NCI-H526 (cell line): ENCODE data around the gene ZBED5.
A peak's percentile ranks its signal among the peaks of the same experiment; 100 is the strongest.
"Not testable (repeated sequence)": the region's sequence is repeated elsewhere in the genome, so short reads cannot be mapped to it uniquely, and the experiment has no call there.

Source experiments
- DNase-seq, 2 experiments: peaks; one replicate each; lab custom pipeline; 2025; lab: John Stamatoyannopoulos, UW

Gene ZBED5

DNA sequence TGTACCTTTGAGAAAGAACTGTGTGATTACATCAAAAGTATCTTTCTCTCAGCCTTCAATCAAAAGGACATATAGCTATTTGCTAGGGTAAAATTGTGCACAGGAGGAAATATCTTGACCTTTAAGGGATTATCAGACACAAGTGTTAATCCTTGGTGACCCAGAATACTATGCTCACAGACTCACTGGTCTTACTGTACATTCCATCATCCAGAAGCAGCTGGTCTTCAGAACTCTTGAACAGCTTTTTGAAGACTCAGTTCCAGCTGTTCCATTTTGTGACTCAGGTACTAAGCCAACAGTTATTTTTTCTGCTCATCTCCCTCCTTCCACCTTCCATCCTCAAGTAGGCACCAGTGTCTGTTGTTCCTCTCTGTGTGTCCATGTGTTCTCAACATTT, 19.8 kb downstream of the ZBED5 start:
- DNase-seq: no peak

DNA sequence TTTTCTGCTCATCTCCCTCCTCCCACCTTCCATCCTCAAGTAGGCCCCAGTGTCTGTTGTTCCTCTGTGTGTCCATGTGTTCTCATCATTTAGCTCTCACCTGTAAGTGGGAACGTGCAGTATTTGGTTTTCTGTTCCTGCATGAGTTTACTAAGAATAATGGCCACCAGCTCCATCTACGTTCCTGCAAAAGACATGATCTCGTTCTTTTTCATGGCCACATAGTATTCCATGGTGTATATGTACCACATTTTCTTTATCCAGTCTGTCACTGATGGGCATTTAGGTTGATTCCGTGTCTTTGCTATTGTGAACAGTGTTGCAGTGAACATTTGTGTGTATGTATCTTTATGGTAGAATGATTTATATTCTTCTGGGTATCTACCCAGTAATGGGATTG, 21.0 kb downstream of the ZBED5 start:
- DNase-seq: not testable (repeated sequence)

DNA sequence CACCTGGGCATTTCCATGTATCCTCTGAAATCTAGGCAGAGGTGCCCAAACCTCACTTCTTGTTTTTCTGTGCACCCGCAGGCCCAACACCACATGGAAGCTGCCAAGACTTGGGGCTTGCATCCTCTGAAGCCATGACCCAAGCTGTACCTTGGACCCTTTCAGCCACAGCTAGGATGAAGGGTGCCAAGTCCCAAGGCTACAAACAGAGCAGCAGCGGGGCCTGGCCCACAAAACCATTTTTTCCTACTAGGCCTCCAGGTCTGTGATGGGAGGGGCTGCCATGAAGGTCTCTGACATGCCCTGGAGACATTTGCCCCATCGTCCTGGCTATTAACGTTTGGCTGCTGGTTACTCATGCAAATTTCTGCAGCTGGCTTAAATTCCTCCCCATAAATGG, 28.7 kb downstream of the ZBED5 start:
- DNase-seq: peak in 1 of 2 experiments; percentile 12

DNA sequence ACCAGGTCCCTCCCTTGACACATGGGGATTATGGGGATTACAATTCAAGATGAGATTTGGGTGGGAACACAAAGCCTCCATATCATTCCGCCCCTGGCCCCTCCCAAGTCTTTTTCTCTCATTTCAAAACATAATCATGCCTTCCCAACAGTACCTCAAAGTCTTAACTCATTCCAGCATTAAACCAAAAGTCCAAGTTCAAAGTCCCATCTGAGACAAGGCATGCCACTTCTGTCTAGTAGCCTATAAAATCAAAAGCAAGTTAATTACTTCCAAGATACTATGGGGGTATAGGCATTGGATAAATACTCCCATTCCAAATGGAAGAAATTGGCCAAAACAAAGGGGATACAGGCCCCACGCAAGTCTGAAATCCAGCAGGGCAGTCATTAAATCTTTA, 29.5 kb downstream of the ZBED5 start:
- no peak for DNase-seq

DNA sequence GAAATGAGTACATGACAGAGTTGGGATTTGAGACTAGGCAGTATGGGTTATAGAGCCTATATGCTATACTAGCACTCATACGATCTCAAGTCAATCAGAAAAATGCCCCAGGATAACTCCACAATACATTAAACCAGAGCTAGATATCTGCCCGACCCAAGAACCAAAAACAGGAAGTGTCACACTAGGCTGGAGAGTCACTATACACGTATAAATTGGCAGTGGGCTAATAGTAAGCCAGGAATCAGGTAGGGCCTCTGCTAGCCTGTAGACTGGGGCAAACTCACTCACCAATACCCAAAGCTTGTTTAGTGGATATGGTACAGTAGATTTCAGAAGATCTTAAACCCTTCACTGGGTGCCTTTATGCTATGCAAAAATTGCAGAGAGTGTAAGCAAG, 33.0 kb downstream of the ZBED5 start:
- no peak for DNase-seq

DNA sequence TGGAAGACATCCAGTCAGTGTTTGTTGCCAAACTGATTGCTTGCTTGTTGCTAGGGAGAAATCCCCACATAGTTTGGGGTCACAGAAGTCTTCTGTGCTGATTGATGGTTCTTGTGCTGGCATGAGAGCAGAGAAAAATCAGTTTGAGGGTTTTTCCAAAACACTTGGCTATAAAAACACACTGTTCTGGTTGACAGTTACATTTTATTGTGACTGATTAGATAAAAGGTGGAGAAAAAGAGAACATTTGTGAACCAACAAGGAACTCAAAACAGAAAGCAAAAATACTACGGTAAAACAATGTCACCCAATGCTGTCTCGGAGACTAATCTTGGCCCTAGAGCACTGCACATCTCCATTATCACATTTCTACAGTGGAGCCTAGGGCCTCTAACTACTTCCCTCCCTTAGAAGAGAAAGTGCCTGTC, 34.7 kb downstream of the ZBED5 start:
- DNase-seq: no peak

DNA sequence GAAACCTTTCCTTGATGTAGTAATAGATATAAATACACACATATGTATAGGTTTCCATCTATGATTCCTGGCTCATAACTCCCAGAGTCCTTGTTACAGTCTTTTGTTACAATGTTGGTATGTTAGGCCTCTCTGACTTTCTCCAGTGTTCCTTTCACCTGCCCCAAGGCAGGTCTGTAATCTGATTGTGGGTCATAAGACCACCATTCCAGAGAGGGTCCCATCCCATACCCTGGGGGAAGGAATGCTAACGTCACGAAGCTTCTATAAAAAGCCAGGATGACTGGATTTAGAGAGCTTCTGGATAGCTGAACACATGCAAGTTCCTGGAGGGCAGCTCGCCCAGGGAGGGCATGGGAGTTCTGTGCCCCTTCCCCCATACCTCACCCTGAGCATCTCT, 35.4 kb downstream of the ZBED5 start:
- DNase-seq: not testable (repeated sequence)

DNA sequence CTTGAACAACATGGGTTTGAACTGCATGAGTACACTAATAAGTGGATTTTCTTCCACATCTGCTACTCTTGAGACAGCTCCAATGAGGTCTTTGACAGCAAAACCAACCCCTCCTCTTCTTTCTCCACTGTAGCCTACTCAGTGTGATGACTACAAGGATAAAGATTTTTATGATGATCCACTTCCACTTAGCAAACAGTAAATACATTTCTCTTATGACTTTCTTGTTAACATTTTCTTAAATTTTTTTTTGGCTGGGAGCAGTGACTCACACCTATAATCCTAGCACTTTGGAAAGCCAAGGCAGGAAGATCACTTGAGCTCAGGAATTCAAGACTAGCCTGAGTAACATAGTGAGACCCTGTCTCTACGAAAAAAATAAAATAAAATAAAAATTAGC, 39.3 kb downstream of the ZBED5 start:
- DNase-seq: no peak

DNA sequence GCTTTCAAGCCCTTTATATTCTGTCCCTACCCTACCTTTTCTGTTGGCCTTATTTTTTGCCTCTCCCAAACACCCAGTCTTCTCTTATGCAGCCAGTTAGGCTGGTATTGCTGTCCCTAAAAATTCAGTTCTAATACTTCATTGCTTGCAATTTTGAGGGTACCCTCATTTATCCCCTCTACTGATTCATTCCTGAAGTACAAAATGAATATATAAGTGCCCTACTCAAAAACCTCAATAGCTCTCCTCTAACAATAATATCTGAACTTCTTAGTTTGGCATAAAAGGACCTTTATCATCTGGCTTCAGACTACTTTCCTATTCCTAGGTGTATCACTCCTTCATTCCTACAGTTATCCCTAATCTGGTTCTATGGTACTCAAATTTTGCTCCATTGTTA, 43.9 kb downstream of the ZBED5 start:
- no peak for DNase-seq

DNA sequence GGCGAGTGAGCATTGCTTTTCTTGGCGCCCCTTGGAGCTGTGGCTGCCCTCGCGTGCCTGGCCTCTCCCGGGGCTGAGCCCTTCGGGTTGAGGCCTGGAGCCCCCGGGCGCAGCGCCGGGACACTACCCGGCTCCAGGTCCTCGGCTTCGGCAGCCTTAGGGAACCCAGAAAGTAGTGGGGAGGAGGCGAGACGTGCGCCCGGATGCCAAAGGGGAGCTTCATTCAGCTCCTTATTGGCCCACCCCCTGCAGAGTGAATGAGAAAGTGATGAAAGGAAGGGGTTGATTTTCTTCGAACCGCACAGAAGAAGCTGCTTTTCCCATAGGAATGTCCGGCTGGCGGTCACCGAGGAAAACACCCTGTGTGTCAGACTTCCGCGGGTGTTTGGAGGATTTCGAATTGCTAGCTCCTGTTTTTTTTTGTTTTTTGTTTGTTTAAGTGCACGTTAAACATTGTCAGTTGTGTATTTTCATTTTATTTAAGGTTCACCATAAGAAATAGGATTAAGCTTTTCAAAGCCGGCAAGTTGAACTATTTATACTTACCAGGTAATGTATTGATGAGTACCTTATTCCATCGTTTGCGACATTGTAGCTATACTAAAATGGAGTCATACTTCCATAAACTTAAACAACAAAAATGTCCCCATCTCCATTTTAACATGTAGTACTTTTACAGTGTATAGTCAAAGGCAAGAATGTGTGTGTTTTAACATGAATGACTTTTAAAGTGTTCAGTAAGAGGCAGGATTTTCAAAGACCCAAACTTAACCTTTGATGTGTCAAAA, 48.3 kb downstream of the ZBED5 start:
- DNase-seq: peak; percentile 52 to 86

DNA sequence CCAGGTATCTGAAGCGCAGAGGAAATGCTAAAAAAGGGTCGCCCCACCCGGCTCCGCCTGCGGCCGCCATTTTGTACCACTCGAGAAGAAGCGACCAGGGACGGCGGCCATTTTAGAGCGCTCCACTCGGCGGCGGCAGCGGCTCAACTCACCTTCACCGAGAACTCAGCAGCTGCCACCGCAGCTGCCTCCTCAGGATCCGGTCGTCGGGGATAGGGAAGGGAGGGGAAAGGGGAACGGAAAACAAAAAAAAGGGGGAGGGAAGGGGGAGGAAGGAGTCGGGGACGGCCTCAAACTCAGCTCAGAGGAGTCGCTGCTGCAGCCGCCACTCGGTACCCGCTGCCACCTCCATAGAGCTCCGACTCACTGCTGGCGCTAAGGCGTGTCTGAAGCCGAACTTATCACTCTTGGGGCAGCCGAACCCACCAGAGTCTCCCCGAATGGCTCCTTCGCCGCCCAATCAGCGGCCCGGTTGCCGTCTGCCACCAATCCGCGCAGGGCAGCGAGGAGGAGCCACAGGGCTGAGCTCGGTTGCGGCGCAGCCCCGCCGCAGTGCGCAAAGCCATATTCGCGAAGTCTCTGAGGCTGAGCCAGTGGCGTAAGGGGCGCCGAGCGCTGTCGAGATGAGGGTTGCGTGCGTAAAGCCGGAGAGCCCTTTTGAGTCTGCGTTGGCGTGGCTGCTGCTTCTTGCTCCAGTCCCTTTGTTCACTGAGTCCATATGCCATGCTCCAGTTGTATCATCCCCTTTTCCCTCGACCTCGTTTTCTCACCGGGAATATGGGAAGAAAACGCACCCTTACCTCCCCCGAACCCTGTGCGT, 49.1 kb downstream of the ZBED5 start, which contains the start of gene EIF4G2:
EIF4G2 (minus strand) TSS at position 374 of the 820 bp plus-strand sequence.
- peak; percentile 97 to 99 for DNase-seq

DNA sequence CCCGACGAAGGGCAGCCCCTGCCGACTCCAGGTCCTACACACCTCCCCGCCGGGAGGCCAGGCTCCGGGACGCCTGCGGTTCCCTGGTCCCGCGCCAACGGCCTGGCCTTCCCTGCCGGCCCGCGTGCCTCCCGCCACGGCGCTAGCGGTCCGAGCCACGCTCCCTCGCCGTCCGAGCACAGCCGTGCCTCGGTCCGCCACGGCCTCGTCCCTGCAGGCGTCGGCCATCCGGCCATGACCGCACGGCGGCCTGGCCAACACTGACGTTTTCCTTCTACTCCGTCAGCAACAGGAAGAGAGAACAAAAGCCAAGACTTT, 49.7 kb downstream of the ZBED5 start:
- no peak for DNase-seq

DNA sequence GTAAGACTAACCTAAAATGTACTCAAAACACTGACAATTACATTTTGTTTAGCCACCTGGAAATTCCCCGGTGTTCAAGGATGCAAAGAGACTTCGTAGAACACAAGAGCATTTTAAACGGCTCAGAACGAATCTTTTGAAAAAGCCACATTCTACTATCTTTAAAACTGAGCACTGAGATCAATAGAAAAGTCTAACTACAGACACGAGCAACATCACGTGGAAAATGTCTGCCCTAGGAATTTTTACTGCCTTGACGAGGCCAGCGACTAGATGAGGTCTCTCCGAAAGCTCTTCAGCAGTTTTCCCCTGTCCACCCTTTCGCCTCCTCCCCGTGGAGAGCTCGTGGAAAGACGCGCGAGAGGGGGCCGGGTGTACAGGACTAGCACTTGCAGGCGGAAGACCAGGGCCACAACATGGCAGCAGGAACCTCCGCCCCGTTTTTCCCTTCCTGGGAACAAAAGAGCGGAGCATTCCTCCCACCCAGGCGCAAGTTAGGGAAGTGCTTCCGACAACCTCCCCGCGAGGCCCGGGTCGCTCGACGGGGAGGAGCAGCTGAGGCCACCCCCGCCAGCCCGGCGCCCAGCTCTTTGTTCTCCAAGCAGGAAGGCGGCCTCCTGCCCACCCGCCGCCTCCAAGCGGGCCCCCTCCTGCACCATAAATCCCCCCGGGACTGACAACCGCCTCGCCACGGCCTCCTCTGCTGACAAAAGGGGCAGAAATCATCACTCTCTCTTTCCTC, 50.2 kb downstream of the ZBED5 start:
- peak in 1 of 2 experiments; percentile 59 for DNase-seq

DNA sequence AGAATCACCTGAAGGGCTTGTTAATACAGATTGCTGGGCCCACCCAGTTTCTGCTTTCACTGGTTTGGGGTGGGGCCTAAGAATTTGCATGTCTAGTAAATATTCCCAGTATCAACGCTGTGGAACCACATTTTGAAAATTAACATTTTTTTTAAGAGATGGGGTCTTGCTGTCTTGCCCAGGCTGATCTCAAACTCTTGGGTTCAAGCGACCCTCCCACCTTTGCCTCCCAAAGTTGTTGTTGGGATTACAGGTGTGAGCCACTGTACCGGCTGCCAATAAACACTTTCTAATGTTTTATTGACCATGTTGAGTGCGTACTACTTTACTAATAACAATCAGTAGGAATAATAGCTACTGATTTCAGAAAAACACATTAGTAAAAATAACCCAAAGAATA, 51.6 kb downstream of the ZBED5 start:
- DNase-seq: peak in 1 of 2 experiments; percentile 46

DNA sequence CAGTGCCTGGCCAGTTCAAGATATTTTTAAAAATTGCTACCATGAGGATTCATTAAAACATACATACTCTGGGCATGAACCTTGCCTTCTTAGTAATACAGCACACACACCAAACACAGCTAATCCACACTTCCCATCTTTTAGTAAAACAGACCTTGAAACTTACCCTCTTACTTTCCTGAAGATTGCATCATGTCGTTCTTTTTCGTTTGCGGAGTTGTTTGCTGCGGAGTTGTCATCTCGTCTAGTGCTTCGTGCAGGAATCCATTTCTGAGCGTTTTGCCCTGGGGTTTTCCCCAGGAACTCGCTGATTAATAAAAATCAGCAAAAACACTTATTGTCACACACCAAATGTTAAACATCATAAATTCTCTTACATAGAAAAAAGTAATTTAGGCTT, 52.1 kb downstream of the ZBED5 start:
- DNase-seq: no peak

DNA sequence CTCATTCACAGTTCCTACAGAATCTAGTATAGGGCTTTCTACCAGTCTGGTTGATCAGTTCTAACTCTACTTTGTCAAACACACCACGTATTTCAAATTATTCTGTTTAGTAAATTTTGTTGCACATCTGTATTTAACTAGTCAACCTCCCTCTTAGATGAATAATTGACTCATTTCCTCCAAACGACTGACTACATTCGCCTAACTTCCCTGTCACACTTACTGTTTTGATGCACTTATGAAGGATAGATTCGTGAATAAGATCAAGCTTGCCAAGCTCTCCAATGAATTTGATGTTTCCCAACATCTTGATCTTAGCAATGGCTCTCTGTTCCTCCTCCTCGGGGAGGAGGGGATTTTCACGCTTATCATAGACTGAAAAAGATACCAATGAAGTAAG, 54.2 kb downstream of the ZBED5 start:
- no peak for DNase-seq
